Lower leg skin (tissue), 4 donors: ENCODE data around the gene DDX49. TPM values are rescaled to one million over a fixed set of nuclear protein-coding genes. Genes with fewer than 3 reads are reported as not detected.

ENCODE experiments used
- DNase-seq, 2 donors: peaks; one replicate each; pipeline ENCODE4 v3.0.0-alpha.2; 2019; ENCODE audit warnings: low spot score in 2 of 2
- H3K4me3 ChIP-seq: fragments of 200-600 bp; sonication (generic); 2 replicates; pipeline ENCODE4 v1.5.1; 2017; ENCODE audit warnings: mild to moderate bottlenecking, low read depth; ENCODE audit not compliant: poor library complexity, severe bottlenecking
- CTCF ChIP-seq, 3 donors: fragments of 450-650 bp; IDR thresholded peaks; one replicate each; pipeline ENCODE4 v1.5.1; 2016; ENCODE audit warnings: antibody characterized with exemption in 3 of 3, mild to moderate bottlenecking in 3 of 3, moderate library complexity in 2 of 3
- POLR2A ChIP-seq, 2 donors: fragments of 450-650 bp; IDR thresholded peaks; one replicate each; pipeline ENCODE4 v1.6.1; 2016 to 2017; ENCODE audit warnings: antibody characterized with exemption in 2 of 2, mild to moderate bottlenecking in 1 of 2, moderate library complexity in 1 of 2
- WGBS, 2 donors: methylation state at CpG; one replicate each; pipeline ENCODE4 v1.1.5; 2018; 5-methylcytosine and 5-hydroxymethylcytosine counted together
- intact Hi-C: fragments of 100-400 bp; cut with DNase I; formaldehyde crosslinking; loops from one replicate; pipeline ENCODE4 v1.15.0; 2023; ENCODE audit warnings: low total_unique reads
- total RNA-seq, 4 donors: library from RNA; depleted of rRNA; stranded (reverse); fragments of >200 nt; gene quantifications; one replicate each; pipeline ENCODE4 v1.1.0, GENCODE V29; 2016

DDX49 gene
- total RNA-seq, 4 donors from 2014 or later = 50.0 to 87.7 (median 65.5) TPM

DNA sequence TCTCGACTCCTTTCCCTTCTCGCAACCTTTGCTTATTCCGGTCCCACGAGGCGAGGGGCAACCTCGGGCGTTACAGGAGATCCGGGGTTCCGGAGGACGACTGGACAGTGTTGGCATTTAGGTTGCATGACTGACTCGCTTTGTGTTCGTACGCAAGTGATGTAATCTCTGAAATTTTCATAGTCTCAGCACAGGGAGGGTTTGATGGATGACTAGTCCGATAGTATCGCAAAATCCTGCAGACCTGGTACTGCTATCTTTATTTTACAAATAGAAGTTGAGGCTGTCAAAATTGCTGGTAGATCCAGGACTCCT, 342 bp downstream of the DDX49 start:
- intact Hi-C loops = no loop called here
- TF ChIP-seq CTCF (IDR thresholded peaks at IDR 0.05) (no peak), POLR2A (IDR thresholded peaks at IDR 0.05) (no peak)
- WGBS, 2 donors = 1% methylated on average over 15 of the region's 15 CpGs

GRCh38 chr19:18920400-18920799, 885 bp downstream of the DDX49 start:
- 58 to 64% methylated on average over 7 to 9 of the region's 9 CpGs for WGBS, 2 donors
- no peak for TF ChIP-seq POLR2A (IDR thresholded peaks at IDR 0.05)
- TF ChIP-seq CTCF (IDR thresholded peaks at IDR 0.05) = no peak
- H3K4me3 ChIP-seq = no peak overlapping the region
- no peak for DNase-seq
- intact Hi-C loops = no loop called here

More for the DNA sequence above, 342 bp downstream of the DDX49 start:
- peak overlapping the region; percentile 85 for H3K4me3 ChIP-seq
- DNase-seq = no peak

DNA sequence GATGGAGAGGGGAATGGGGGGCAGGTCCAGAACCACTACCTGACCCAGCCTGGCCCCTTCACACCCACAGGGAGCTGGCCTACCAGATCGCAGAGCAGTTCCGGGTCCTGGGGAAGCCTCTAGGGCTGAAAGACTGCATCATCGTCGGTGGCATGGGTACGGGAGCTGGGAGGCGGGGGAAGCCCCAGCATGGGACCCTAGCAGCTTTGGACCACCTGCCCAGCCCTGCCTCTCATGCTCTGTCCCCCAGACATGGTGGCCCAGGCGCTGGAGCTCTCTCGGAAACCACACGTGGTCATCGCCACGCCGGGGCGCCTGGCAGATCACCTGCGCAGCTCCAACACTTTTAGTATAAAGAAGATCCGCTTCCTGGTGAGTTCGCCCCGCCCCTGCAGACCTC, 2.1 kb downstream of the DDX49 start:
- DNase-seq = no peak
- no peak overlapping the region for H3K4me3 ChIP-seq
- 86 to 91% methylated on average over 17 of the region's 17 CpGs for WGBS, 2 donors
- intact Hi-C loops = no loop called here
- TF ChIP-seq POLR2A (IDR thresholded peaks at IDR 0.05) (no peak), CTCF (IDR thresholded peaks at IDR 0.05) (no peak)

DNA sequence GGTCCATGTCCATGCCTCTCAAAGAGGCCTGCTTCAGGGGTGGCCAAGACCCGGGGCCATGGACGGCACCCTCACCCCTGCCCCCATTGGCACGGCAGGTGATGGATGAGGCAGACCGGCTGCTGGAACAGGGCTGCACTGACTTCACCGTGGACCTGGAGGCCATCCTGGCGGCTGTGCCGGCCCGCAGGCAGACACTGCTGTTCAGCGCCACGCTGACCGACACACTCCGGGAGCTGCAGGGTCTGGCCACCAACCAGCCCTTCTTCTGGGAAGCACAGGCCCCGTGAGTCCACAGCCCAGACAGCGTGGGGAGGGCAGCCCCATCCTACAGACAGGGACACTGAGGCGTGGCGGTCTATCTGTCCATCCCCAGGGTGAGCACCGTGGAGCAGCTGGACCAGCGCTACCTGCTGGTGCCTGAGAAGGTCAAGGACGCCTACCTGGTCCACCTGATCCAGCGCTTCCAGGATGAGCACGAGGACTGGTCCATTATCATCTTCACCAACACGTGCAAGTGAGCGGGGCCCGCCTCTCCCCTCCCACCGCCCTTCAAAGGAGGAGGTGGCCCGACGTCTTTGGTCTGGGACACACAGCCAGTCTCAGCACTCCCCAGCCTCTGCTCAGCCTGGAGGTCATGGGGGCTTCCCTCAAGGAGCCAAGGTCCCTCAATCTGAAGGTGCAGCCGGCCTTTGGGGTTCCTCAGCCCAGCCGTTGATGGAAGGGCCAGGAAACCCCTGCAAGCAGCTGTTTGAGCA, 2.9 kb downstream of the DDX49 start:
- TF ChIP-seq CTCF (IDR thresholded peaks at IDR 0.05) = no peak
- intact Hi-C loops = no loop called here
- no peak overlapping the region for H3K4me3 ChIP-seq
- 88 to 90% methylated on average over 25 of the region's 29 CpGs for WGBS, 2 donors
- DNase-seq = no peak

DNA sequence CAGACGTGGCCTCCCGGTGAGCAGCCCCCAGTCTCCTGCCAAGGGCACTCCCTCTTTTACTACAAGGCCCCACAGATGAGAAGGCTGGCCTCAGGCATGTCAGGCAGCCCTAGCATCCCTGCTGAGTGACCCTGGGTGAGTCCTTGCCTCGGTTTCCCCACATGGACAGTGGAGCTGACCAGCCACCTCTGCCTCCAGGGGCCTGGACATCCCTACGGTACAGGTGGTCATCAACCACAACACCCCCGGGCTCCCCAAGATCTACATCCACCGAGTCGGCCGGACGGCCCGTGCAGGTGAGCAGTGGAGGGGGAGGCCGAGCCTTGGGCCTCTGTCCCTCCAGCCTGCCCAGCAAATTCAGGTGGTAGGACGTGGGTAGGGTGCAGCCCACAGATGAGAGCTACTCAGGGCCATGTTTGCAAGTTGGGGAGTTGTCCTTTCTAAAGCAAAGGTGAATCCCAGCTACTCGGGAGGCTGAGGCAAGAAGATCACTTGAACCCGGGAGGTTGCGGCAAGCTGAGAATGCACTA, 5.2 kb downstream of the DDX49 start:
- no peak for TF ChIP-seq POLR2A (IDR thresholded peaks at IDR 0.05)
- no peak for TF ChIP-seq CTCF (IDR thresholded peaks at IDR 0.05)
- intact Hi-C loops = no loop called here
- H3K4me3 ChIP-seq = no peak overlapping the region
- DNase-seq = no peak
- 91 to 97% methylated on average over 14 to 15 of the region's 15 CpGs for WGBS, 2 donors
